HTR-8/SVneo (cell line): Measurements from ENCODE around the gene MUC5B.
"Not testable (repeated sequence)": the region's sequence is repeated elsewhere in the genome, so short reads cannot be mapped to it uniquely, and the experiment has no call there.

Experiments used
- DNase-seq: peaks from one replicate; pipeline ENCODE4 v3.0.0; 2011; ENCODE audit warnings: low spot score, mixed read lengths; ENCODE audit not compliant: insufficient read length
- FAIRE-seq: peaks from 2 replicates; lab custom pipeline; 2011; peaks lifted over from hg19 to GRCh38; lab: Jason Lieb, UNC

MUC5B gene

GRCh38 chr11:1242289-1242688 is 19.4 kb downstream of the MUC5B start:
- FAIRE-seq, result no peak
- DNase-seq, result no peak

GRCh38 chr11:1242751-1243150 is 19.9 kb downstream of the MUC5B start:
- DNase-seq, FAIRE-seq: not testable (repeated sequence)

GRCh38 chr11:1243521-1243920 is 20.7 kb downstream of the MUC5B start:
- FAIRE-seq, result not testable (repeated sequence)

GRCh38 chr11:1244557-1244956 is 21.7 kb downstream of the MUC5B start:
- not testable (repeated sequence) for FAIRE-seq, DNase-seq

More at GRCh38 chr11:1243521-1243920, 20.7 kb downstream of the MUC5B start:
- not testable (repeated sequence) for DNase-seq

- not testable (repeated sequence) for DNase-seq, FAIRE-seq
These were observed 22.9 kb downstream of the MUC5B start for GRCh38 chr11:1245717-1246116.

GRCh38 chr11:1246301-1246700 is 23.4 kb downstream of the MUC5B start:
- FAIRE-seq, DNase-seq: not testable (repeated sequence)

- FAIRE-seq, DNase-seq: not testable (repeated sequence)
These were observed 24.2 kb downstream of the MUC5B start for GRCh38 chr11:1247026-1247425.

GRCh38 chr11:1248951-1249350 is 26.1 kb downstream of the MUC5B start:
- not testable (repeated sequence) for DNase-seq, FAIRE-seq

GRCh38 chr11:1250411-1250810 is 27.5 kb downstream of the MUC5B start:
- not testable (repeated sequence) for FAIRE-seq, DNase-seq

GRCh38 chr11:1251236-1251770 is 28.4 kb downstream of the MUC5B start:
- DNase-seq, result no peak
- FAIRE-seq, result no peak

GRCh38 chr11:1252371-1253102 is 29.7 kb downstream of the MUC5B start:
- DNase-seq (no peak), FAIRE-seq (no peak)

- no peak for DNase-seq
These were observed 30.2 kb downstream of the MUC5B start for GRCh38 chr11:1253103-1253485.

GRCh38 chr11:1254086-1254648 is 31.3 kb downstream of the MUC5B start:
- FAIRE-seq (no peak), DNase-seq (no peak)

More at GRCh38 chr11:1253103-1253485, 30.2 kb downstream of the MUC5B start:
- no peak for FAIRE-seq

- DNase-seq (no peak), FAIRE-seq (no peak)
These were observed 31.9 kb downstream of the MUC5B start for GRCh38 chr11:1254733-1255132.

- FAIRE-seq, result no peak
These were observed 32.3 kb downstream of the MUC5B start for GRCh38 chr11:1255151-1255550.

GRCh38 chr11:1256257-1257045 is 33.6 kb downstream of the MUC5B start:
- no peak for FAIRE-seq
- no peak for DNase-seq

More at GRCh38 chr11:1255151-1255550, 32.3 kb downstream of the MUC5B start:
- no peak for DNase-seq

- no peak for FAIRE-seq
- no peak for DNase-seq
These were observed 34.5 kb downstream of the MUC5B start for GRCh38 chr11:1257366-1257765.

GRCh38 chr11:1257916-1258315 is 35.0 kb downstream of the MUC5B start:
- DNase-seq, result no peak
- no peak for FAIRE-seq

- DNase-seq (no peak), FAIRE-seq (no peak)
These were observed 35.7 kb downstream of the MUC5B start for GRCh38 chr11:1258401-1259075.

- DNase-seq (no peak), FAIRE-seq (no peak)
These were observed 36.2 kb downstream of the MUC5B start for GRCh38 chr11:1259076-1259461.
